B cell (primary cell): ENCODE results near the gene MAVS. TPM values are rescaled to one million over a fixed set of nuclear protein-coding genes. Genes with fewer than 3 reads are reported as not detected.

Experiments used
- ATAC-seq: fragments of 200-7000 bp; cut with Tn5 transposase; one replicate; pipeline ENCODE4 v1.10.0; 2021; ENCODE audit warnings: low read depth, mild to moderate bottlenecking, moderate number of reproducible peaks, moderate library complexity
- CTCF ChIA-PET: fragments of 350-600 bp; sonication (Branson Sonifier 250); formaldehyde crosslinking; loops from one replicate; lab custom pipeline; 2021; ENCODE audit warnings: antibody characterized with exemption, inconsistent platforms; lab: Charles Lee
- POLR2A ChIA-PET: fragments of 350-600 bp; sonication (Branson Sonifier 250); formaldehyde crosslinking; loops from one replicate; lab custom pipeline; 2021; ENCODE audit warnings: antibody characterized with exemption; lab: Charles Lee
- DNase-seq: peaks from one replicate; pipeline ENCODE4 v3.0.0; 2013
- H2AFZ ChIP-seq: 2 replicates; pipeline ENCODE4 v1.6.1; 2012; ENCODE audit warnings: mild to moderate bottlenecking, low read depth, low read length; ENCODE audit not compliant: insufficient read depth, poor library complexity, severe bottlenecking
- H3K27ac ChIP-seq, 2 donors: 1 replicate in 1 of 2; 2 replicates in 1 of 2; pipeline ENCODE4 v1.5.1; 2012 to 2013; ENCODE audit warnings: low read length in 2 of 2, mild to moderate bottlenecking in 2 of 2, moderate library complexity in 1 of 2
- H3K27me3 ChIP-seq, 4 experiments: fragments of 200-600 bp in 1 of 4; sonication (generic) in 1 of 4; replicated peaks in 1 of 4; 1 replicate in 2 of 4; 2 replicates in 2 of 4; pipeline versions ENCODE4 v1.6.1 to v1.7.0; 2013 to 2016; ENCODE audit warnings: low read length in 3 of 4, mild to moderate bottlenecking in 2 of 4, mixed read lengths in 1 of 4, moderate library complexity in 1 of 4; ENCODE audit not compliant: insufficient read depth in 4 of 4, control insufficient read depth in 3 of 4; ENCODE audit errors: control extremely low read depth in 1 of 4
- H3K36me3 ChIP-seq, 2 experiments: replicated peaks in 1 of 2; 1 replicate in 1 of 2; 2 replicates in 1 of 2; pipeline versions ENCODE4 v1.6.1 to v1.7.1; 2013; ENCODE audit warnings: low read length in 1 of 2; ENCODE audit not compliant: insufficient read depth in 2 of 2, control insufficient read depth in 1 of 2; ENCODE audit errors: control extremely low read depth in 1 of 2, extremely low read depth in 1 of 2
- H3K4me1 ChIP-seq, 2 donors: fragments of 200-600 bp in 1 of 2; sonication (generic) in 1 of 2; 1 replicate in 1 of 2; 2 replicates in 1 of 2; pipeline versions ENCODE4 v1.5.1 to v1.6.1; 2013 to 2017; ENCODE audit warnings: low read length in 2 of 2; ENCODE audit not compliant: control insufficient read depth in 2 of 2, insufficient read depth in 2 of 2
- H3K4me2 ChIP-seq: replicated peaks from 2 replicates; pipeline ENCODE3; 2012; ENCODE audit warnings: mild to moderate bottlenecking, low read depth, low read length; ENCODE audit not compliant: poor library complexity, severe bottlenecking
- H3K4me3 ChIP-seq, 5 experiments: fragments of 200-600 bp in 1 of 5; sonication (generic) in 1 of 5; 1 replicate in 3 of 5; 2 replicates in 2 of 5; pipeline versions ENCODE4 v1.5.1 to v1.7.0; 2011 to 2016; ENCODE audit warnings: low read length in 4 of 5, mild to moderate bottlenecking in 4 of 5, low read depth in 2 of 5, control low read depth in 1 of 5, moderate library complexity in 1 of 5; ENCODE audit not compliant: insufficient read depth in 1 of 5; ENCODE audit errors: control extremely low read depth in 1 of 5, extremely low read depth in 1 of 5
- H3K79me2 ChIP-seq: fragments of 200-600 bp; sonication (generic); one replicate; pipeline ENCODE4 v1.6.0; 2016; ENCODE audit warnings: low read length; ENCODE audit not compliant: control insufficient read depth, insufficient read depth
- H3K9ac ChIP-seq: fragments of 200-600 bp; sonication (generic); 2 replicates; pipeline ENCODE4 v1.6.1; 2017; ENCODE audit warnings: mild to moderate bottlenecking, low read length, moderate library complexity
- H3K9me3 ChIP-seq, 3 donors: one replicate each; pipeline versions ENCODE4 v1.6.1 to v1.7.1; 2013; ENCODE audit warnings: low read length in 2 of 3; ENCODE audit not compliant: control insufficient read depth in 2 of 3, insufficient read depth in 1 of 3; ENCODE audit errors: control extremely low read depth in 1 of 3
- H4K20me1 ChIP-seq: 2 replicates; pipeline ENCODE4 v1.6.0; 2012; ENCODE audit warnings: mild to moderate bottlenecking, low read length; ENCODE audit not compliant: insufficient read depth, control insufficient read depth, poor library complexity, severe bottlenecking
- H3K27ac Mint-ChIP-seq: one replicate; pipeline ENCODE4 v1.8.0; 2021; ENCODE audit warnings: mixed read lengths
- H3K27me3 Mint-ChIP-seq: one replicate; pipeline ENCODE4 v1.8.0; 2021; ENCODE audit warnings: mixed read lengths
- H3K4me1 Mint-ChIP-seq: one replicate; pipeline ENCODE4 v1.8.0; 2021; ENCODE audit warnings: mixed read lengths
- H3K4me3 Mint-ChIP-seq: one replicate; pipeline ENCODE4 v1.8.0; 2021; ENCODE audit warnings: mixed read lengths
- H3K9me3 Mint-ChIP-seq: one replicate; pipeline ENCODE4 v1.8.0; 2022; ENCODE audit warnings: mixed read lengths; ENCODE audit not compliant: insufficient read depth
- EZH2 ChIP-seq: IDR thresholded peaks from 2 replicates; pipeline ENCODE4 v1.6.1; 2012; ENCODE audit warnings: borderline replicate concordance, low read depth, mild to moderate bottlenecking, moderate library complexity, low read length; ENCODE audit not compliant: insufficient read depth, poor library complexity, severe bottlenecking
- WGBS: methylation state at CpG from one replicate; pipeline ENCODE4 v1.1.5; 2013; ENCODE audit warnings: missing lambda C conversion rate; ENCODE audit not compliant: insufficient coverage; 5-methylcytosine and 5-hydroxymethylcytosine counted together
- intact Hi-C: fragments of 100-400 bp; cut with micrococcal nuclease; formaldehyde crosslinking; loops from one replicate; pipeline ENCODE4 v1.10.0; 2022
- polyA plus RNA-seq: library from polyadenylated mRNA; depleted of rRNA; stranded (reverse); fragments of >200 nt; gene quantifications from 2 replicates; pipeline ENCODE4 v1.2.3, GENCODE V29; 2012
- total RNA-seq, 2 donors: library from RNA; stranded (reverse); fragments of 120-200 nt in 1 of 2; gene quantifications; 1 replicate in 1 of 2; 2 replicates in 1 of 2; pipeline versions ENCODE4 v1.2.3 to v1.2.4, GENCODE V29; 2013 to 2022
- TF ChIP-seq, protein P1 (sequence below): fragments of 200-600 bp; IDR thresholded peaks from one replicate; pipeline ENCODE4 v1.8.0; 2022; ENCODE audit warnings: antibody characterized with exemption, mild to moderate bottlenecking

The MAVS gene
- total and polyA plus RNA-seq, 2 donors (not counting 1 experiment from before 2014, with no cell fraction given) = 17.2 to 52.2 TPM

DNA sequence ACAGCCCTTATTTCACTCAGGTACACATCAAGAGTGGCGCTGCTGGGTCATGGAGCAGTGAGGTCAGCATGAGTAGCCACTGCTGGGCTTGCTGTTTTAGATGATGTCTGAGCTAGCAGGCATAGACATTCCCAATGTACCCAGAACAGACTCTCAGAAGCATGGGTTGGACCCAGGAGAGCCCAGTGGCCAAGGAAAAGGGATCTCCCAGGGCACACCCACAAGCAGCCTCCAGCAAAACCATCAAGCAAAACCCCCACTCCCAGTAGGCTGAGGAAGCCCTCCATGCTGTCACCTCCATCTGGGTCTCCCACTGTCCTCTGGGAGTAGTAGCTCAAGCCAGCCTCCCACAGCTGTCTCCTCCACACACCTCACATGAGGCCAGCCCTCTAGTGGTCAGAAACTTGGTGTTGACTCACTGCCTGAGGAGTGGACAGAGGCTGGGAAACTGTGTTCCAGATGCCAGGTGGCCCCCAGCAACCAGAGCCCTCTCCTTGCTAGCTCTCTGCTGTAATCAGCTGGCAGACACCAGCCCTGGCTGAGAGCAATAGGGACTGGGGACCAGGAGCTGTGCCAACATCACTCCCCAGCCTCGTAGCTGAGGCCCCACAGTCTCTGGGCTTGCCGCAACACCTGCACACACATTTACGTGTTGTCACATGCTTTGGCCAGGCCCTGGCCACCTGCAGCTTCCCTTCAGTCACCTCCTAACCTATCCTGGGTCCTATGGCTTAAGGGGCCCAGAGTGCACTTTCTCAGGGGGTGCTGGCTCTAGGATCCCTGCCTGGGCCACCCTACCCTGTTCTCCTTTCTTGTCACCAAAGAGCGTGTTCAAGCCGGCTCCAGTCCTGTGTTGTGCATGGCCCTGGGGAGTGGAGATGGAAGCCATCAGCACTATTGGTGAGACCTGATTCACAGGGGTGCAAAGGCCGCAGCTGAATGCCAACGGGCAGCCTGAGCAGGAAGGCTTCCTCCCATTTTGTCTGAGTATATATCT, 28.2 kb upstream of the MAVS start:
- Histone ChIP-seq H3K79me2 (peaks cover 9% of the 10 kb centered on the region), H3K27ac (no peak overlapping the region), H4K20me1 (no peaks in the 10 kb centered on the region), H3K4me3 (no peak overlapping the region), H3K36me3 (peaks cover 0 to 12% of the 10 kb centered on the region in 2 experiments), H2AFZ (no peak overlapping the region), H3K27me3 (no peaks in the 10 kb centered on the region), H3K4me1 (peaks cover 13 to 15% of the 10 kb centered on the region in 2 donors), H3K4me2 (no peak overlapping the region), H3K9ac (no peak overlapping the region), H3K9me3 (no peaks in the 10 kb centered on the region)
- no peak for DNase-seq
- CTCF ChIA-PET = interaction anchor here (0.6 to 6.4 kb wide), 10 partner anchors 9 to 66 kb away, joined by 3 to 84 read pairs (median 4); partner anchors contain the start of genes ADISSP, CDC25B and CENPB
- peak overlapping the region; percentile 37 for H3K4me3 Mint-ChIP-seq
- H3K4me1 Mint-ChIP-seq = peaks cover 15% of the 10 kb centered on the region
- no peak for TF ChIP-seq EZH2
- TF ChIP-seq, protein P1, sequence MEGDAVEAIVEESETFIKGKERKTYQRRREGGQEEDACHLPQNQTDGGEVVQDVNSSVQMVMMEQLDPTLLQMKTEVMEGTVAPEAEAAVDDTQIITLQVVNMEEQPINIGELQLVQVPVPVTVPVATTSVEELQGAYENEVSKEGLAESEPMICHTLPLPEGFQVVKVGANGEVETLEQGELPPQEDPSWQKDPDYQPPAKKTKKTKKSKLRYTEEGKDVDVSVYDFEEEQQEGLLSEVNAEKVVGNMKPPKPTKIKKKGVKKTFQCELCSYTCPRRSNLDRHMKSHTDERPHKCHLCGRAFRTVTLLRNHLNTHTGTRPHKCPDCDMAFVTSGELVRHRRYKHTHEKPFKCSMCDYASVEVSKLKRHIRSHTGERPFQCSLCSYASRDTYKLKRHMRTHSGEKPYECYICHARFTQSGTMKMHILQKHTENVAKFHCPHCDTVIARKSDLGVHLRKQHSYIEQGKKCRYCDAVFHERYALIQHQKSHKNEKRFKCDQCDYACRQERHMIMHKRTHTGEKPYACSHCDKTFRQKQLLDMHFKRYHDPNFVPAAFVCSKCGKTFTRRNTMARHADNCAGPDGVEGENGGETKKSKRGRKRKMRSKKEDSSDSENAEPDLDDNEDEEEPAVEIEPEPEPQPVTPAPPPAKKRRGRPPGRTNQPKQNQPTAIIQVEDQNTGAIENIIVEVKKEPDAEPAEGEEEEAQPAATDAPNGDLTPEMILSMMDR = no peak
- WGBS = 67% methylated on average over 3 of the region's 8 CpGs
- POLR2A ChIA-PET = interaction anchor here (0.6 to 2.2 kb wide), 5 partner anchors 22 to 683 kb away, joined by 3 to 16 read pairs (median 6); partner anchors contain the start of gene CDC25B
- H3K27ac Mint-ChIP-seq = peak overlapping the region; percentile 100
- no peak for ATAC-seq
- no peaks in the 10 kb centered on the region for H3K27me3 Mint-ChIP-seq
- no peaks in the 10 kb centered on the region for H3K9me3 Mint-ChIP-seq
- intact Hi-C loops = no loop called here
